HepG2 (cell line): ENCODE results near the gene ETHE1. TPM values are rescaled to one million over a fixed set of nuclear protein-coding genes. Genes with fewer than 3 reads are reported as not detected.

Experiments used
- ATAC-seq: fragments of 200-7000 bp; cut with Tn5 transposase; 3 replicates; pipeline ENCODE4 v1.9.1; 2020; ENCODE audit warnings: mild to moderate bottlenecking, moderate library complexity
- BruUV-seq: library from RNA; stranded (reverse); fragments of 400-500 nt; replicated peaks from 2 replicates; lab custom pipeline; 2021; lab: Mats Ljungman, UMichigan
- CTCF ChIA-PET: fragments of 300-600 bp; formaldehyde crosslinking; extraction: SDS; loops from one replicate; lab custom pipeline; 2021; ENCODE audit warnings: low total read pairs, inconsistent platforms, low intra/inter-chr PET ratio; lab: Yijun Ruan, JAX
- POLR2A ChIA-PET: fragments of 350-600 bp; sonication (Branson Sonifier 250); formaldehyde crosslinking; loops from one replicate; lab custom pipeline; 2020; ENCODE audit warnings: antibody characterized with exemption, inconsistent platforms; lab: Yijun Ruan, JAX
- DNase-seq: peaks from one replicate; pipeline ENCODE4 v3.0.0-alpha.2; 2015; ENCODE audit warnings: low spot score
- FAIRE-seq: peaks from 3 replicates; lab custom pipeline; 2011; peaks lifted over from hg19 to GRCh38; lab: Jason Lieb, UNC
- H2AFZ ChIP-seq: one replicate; pipeline ENCODE4 v1.6.1; 2011; ENCODE audit warnings: low read length, inconsistent platforms
- H3K27ac ChIP-seq: fragments of 300-600 bp; 3 replicates; pipeline ENCODE4 v1.8.0; 2011; ENCODE audit warnings: mixed run types, mild to moderate bottlenecking, mixed read lengths, low read length, inconsistent platforms; ENCODE audit not compliant: insufficient read depth; ENCODE audit errors: extremely low read length
- H3K27me3 ChIP-seq, 2 experiments: fragments of 200-600 bp in 1 of 2; 2 replicates in 1 of 2; 3 replicates in 1 of 2; pipeline versions ENCODE4 v1.6.0 to v1.8.0; 2011; ENCODE audit warnings: low read length in 2 of 2, mild to moderate bottlenecking in 2 of 2, moderate library complexity in 2 of 2, inconsistent platforms in 1 of 2; ENCODE audit not compliant: insufficient read depth in 2 of 2, control insufficient read depth in 1 of 2
- H3K36me3 ChIP-seq, 2 experiments: fragments of 200-600 bp in 1 of 2; replicated peaks in 1 of 2; 2 replicates in 1 of 2; 3 replicates in 1 of 2; pipeline versions ENCODE4 v1.5.1 to v1.8.0; 2011; ENCODE audit warnings: low read length in 2 of 2, inconsistent platforms in 1 of 2; ENCODE audit not compliant: insufficient read depth in 2 of 2, control insufficient read depth in 1 of 2
- H3K4me1 ChIP-seq: 2 replicates; pipeline ENCODE4 v1.5.1; 2012; ENCODE audit warnings: low read length, inconsistent platforms; ENCODE audit not compliant: insufficient read depth
- H3K4me2 ChIP-seq: 2 replicates; pipeline ENCODE4 v1.6.0; 2011; ENCODE audit warnings: low read depth, low read length, inconsistent platforms
- H3K4me3 ChIP-seq, 3 experiments: fragments of 200-600 bp in 1 of 3; sonication (generic), shearing (Covaris generic) in 1 of 3; replicated peaks in 1 of 3; 2 replicates each; pipeline ENCODE4 v1.5.1; 2011 to 2016; ENCODE audit warnings: low read length in 3 of 3, inconsistent platforms in 2 of 3, low read depth in 2 of 3, mild to moderate bottlenecking in 2 of 3, control low read depth in 1 of 3, mixed read lengths in 1 of 3; ENCODE audit not compliant: insufficient read depth in 1 of 3
- H3K79me2 ChIP-seq: one replicate; pipeline ENCODE4 v1.6.1; 2011; ENCODE audit warnings: low read length, inconsistent platforms; ENCODE audit not compliant: insufficient read depth
- H3K9ac ChIP-seq: 2 replicates; pipeline ENCODE4 v1.6.0; 2011; ENCODE audit warnings: mild to moderate bottlenecking, low read depth, low read length, inconsistent platforms; ENCODE audit not compliant: insufficient read depth
- H3K9me3 ChIP-seq: 2 replicates; pipeline ENCODE4 v1.5.1; 2012; ENCODE audit warnings: mild to moderate bottlenecking, low read length
- H4K20me1 ChIP-seq: 2 replicates; pipeline ENCODE4 v1.6.0; 2011; ENCODE audit warnings: inconsistent platforms, mild to moderate bottlenecking, low read length, moderate library complexity; ENCODE audit not compliant: insufficient read depth
- BHLHE40 ChIP-seq: IDR thresholded peaks from 2 replicates; pipeline ENCODE4 v1.6.1; 2011; ENCODE audit warnings: low read length, improper control_type of control experiment
- CHD4 ChIP-seq: fragments of 200-600 bp; sonication (generic); IDR thresholded peaks from 2 replicates; pipeline ENCODE4 v1.7.0; 2017; ENCODE audit warnings: mild to moderate bottlenecking, low read length, borderline replicate concordance
- NCOR1 ChIP-seq: fragments of 200-600 bp; sonication (generic); IDR thresholded peaks from 2 replicates; pipeline ENCODE4 v1.7.0; 2017; ENCODE audit warnings: antibody characterized with exemption, low read length, borderline replicate concordance
- PAWR ChIP-seq: sonication (generic); formaldehyde crosslinking; IDR thresholded peaks from 2 replicates; pipeline ENCODE4 v1.4.0; 2020; ENCODE audit warnings: missing genetic modification reagents, mild to moderate bottlenecking, borderline replicate concordance
- POLR2AphosphoS5 ChIP-seq: IDR thresholded peaks from 2 replicates; pipeline ENCODE4 v1.6.1; 2012; ENCODE audit warnings: low read depth, low read length
- PRDM10 ChIP-seq: sonication (generic); formaldehyde crosslinking; IDR thresholded peaks from 2 replicates; pipeline ENCODE4 v1.4.0; 2020; ENCODE audit warnings: low read depth, missing genetic modification reagents
- ZSCAN22 ChIP-seq: sonication (generic); formaldehyde crosslinking; IDR thresholded peaks from 2 replicates; pipeline ENCODE4 v1.4.0; 2020; ENCODE audit warnings: mild to moderate bottlenecking, missing genetic modification reagents
- WGBS: methylation state at CpG from one replicate; pipeline ENCODE4 v1.1.6; 2017; ENCODE audit warnings: low lambda C conversion rate; 5-methylcytosine and 5-hydroxymethylcytosine counted together
- in situ Hi-C: cut with HindIII; loops from 2 replicates; pipeline ENCODE4 v1.10.0; 2017; ENCODE audit warnings: low pct_unique_long_range_greater_than_20kb; ENCODE audit not compliant: extremely low pct_ligation_motif_present
- intact Hi-C: fragments of 100-400 bp; cut with micrococcal nuclease; formaldehyde crosslinking; loops from one replicate; pipeline ENCODE4 v1.10.0; 2022; ENCODE audit not compliant: unreplicated experiment
- polyA plus RNA-seq, 8 experiments: library from polyadenylated mRNA; depleted of rRNA in 3 of 8; stranded (reverse) in 7 of 8; unstranded in 1 of 8; fragments of >200 nt; fragmentation: Illumina TruSeq in 4 of 8; extraction: Trizol in 4 of 8; gene quantifications; 2 replicates each; pipeline versions ENCODE4 v1.2.1 to v1.2.3, GENCODE V29; 2011 to 2016; ENCODE audit warnings: low read depth in 4 of 8, missing spikeins in 1 of 8, mixed read lengths in 1 of 8; ENCODE audit not compliant: insufficient read depth in 1 of 8
- total RNA-seq, 5 experiments: library from RNA; depleted of rRNA; stranded (reverse); fragments of >200 nt; fragmentation: Illumina TruSeq; extraction: Trizol; gene quantifications; 2 replicates each; pipeline ENCODE4 v1.2.3, GENCODE V29; 2016; ENCODE audit warnings: low read depth in 1 of 5

ETHE1 gene
- total and polyA plus RNA-seq, 2 of the 13 experiments (the other 11 are each of a cell fraction or from before 2014, with no cell fraction given), result 32.5 to 58.4 TPM

GRCh38 chr19:43460362-43461016, 66.5 kb downstream of the ETHE1 start:
- H3K79me2 ChIP-seq, result no peaks in the 10 kb centered on the region
- peaks cover 40% of the 10 kb centered on the region for H3K4me1 ChIP-seq
- H3K27ac ChIP-seq, result no peak overlapping the region
- H3K4me2 ChIP-seq, result peak overlapping the region; percentile 57
- ATAC-seq, result no peak
- H3K4me3 ChIP-seq, result peak overlapping the region in 1 of 3 experiments; percentile 0; a peak in 1 of 6 replicates
- WGBS, result 41% methylated on average over 16 of the region's 16 CpGs
- in situ Hi-C loops, result no loop called here
- H3K9ac ChIP-seq, result no peak overlapping the region
- TF ChIP-seq BHLHE40 (peak; percentile 80), ZSCAN22 (no peak), PRDM10 (CRISPR knock-in tag) (peak; percentile 98), NCOR1 (peak; percentile 37; the same call in 1 of the 2 replicates), POLR2AphosphoS5 (0 out of 2 replicates have a peak, but pooled peaks have one; percentile 34), PAWR (CRISPR knock-in tag) (no peak), CHD4 (no peak)
- TF ChIP-seq, all 625 proteins: peak for 4
- Histone ChIP-seq H3K27me3 (no peaks in the 10 kb centered on the region), H2AFZ (no peak overlapping the region), H3K36me3 (no peaks in the 10 kb centered on the region), H4K20me1 (no peaks in the 10 kb centered on the region), H3K9me3 (no peaks in the 10 kb centered on the region)
- ChIA-PET CTCF (no interaction called here), POLR2A (interaction anchor here (2.0 kb wide), 1 partner anchor 44 kb away, joined by 11 read pairs; the partner anchor contains the start of gene PHLDB3)
- BruUV-seq, result no TSS peak
- peak; percentile 35 for DNase-seq
- intact Hi-C loops, result no loop called here
- FAIRE-seq, result no peak
